SHP77 (cell line): ENCODE results near the gene CBFB.

Source experiments
- DNase-seq, 2 experiments: peaks; one replicate each; lab custom pipeline; 2025; lab: John Stamatoyannopoulos, UW

Gene CBFB

DNA sequence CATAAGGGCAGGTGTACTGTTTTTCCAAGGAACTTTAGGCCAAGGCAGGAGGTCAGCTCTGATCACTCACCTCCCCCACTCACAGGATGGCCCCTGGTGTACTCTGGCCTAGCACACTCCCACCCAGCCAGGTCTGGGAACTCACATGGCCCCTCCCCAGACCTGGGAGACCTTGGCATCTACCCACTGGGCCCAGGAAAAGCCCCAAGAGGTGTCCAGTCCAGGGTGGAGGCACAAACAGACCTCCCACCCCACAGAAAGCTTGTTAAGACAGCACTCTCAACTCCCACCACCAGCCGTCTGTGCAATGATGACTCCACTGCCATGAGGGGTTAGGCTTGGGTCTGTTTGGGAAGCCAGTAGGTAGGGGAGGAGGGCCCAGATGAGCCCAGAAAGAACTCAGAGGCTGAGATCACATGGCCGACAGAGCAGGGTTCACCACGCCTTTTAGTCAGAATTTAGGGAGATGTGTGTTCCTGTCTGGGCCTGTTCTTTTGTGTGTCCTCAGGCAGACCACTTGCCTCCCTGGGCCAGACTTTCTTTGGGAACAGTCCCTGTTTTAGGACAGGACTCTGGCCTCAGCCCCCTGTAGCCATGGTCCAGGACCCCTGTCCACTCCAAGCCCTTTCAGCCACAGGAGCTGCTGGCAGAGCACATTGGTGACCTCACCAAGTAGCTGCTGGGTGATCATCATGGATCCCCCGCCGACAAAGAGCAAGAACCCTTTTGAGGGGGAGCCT is 12.1 kb upstream of the CBFB start:
- DNase-seq, result no peak

- DNase-seq, result no peak
Observed at GRCh38 chr16:67017421-67017750, 11.6 kb upstream of the CBFB start.

DNA sequence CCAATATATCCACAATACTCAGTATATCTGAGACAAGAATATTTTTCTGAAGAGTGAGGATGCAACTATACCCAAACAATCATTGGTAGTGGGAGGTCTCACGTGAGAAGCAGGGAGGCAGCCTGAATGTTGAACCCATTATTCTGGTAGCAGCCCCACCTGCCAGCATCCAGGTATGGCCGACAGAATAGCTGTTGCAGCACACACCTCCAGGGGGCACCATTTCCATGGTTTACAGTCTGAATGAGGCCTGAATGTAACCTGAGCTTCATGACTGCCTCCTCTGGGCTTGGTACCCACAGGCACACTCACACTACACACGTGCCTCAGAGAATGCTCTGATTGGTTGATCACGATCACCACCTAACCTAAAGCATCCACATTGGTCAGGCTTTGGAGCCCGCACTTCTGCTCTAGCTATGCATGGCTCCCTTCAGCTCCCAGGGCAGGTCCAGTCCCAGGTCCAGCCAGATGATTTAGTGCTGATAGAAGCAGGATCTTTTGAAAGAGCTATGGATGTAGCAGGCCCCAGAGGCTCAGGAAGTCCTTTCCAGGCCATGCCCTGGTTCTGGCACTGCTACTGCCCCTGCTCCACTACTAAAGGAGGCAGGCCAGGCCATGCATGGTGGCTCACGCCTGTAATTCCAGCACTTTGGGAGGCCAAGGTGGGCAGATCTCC is 11.0 kb upstream of the CBFB start:
- peak; percentile 88 to 91 for DNase-seq

DNA sequence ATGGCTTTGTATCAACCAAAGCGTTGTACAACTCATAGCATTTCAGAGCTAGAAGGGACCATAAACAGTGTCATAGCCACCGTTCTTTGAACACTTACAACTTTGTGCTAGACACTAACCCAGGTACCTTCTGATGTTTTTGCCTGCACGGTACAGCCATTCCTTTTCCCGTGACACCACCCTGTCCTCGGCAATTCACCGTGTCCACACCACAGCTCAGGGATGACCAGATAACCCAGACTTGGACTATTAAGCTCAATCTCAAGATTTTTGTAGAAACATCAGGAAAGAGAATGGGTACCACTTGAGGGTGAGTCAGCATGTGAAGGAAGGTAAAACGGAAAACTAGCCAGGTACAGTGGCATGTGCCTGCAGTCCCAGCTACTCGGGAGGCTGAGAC is 9.8 kb upstream of the CBFB start:
- no peak for DNase-seq

- peak in 1 of 2 experiments; percentile 22 for DNase-seq
Observed at GRCh38 chr16:67021321-67021720, 7.6 kb upstream of the CBFB start.

GRCh38 chr16:67022531-67023214 is 6.3 kb upstream of the CBFB start:
- no peak for DNase-seq

GRCh38 chr16:67023689-67024088 is 5.3 kb upstream of the CBFB start:
- no peak for DNase-seq

- DNase-seq, result no peak
Observed at GRCh38 chr16:67024384-67025209, 4.4 kb upstream of the CBFB start.

DNA sequence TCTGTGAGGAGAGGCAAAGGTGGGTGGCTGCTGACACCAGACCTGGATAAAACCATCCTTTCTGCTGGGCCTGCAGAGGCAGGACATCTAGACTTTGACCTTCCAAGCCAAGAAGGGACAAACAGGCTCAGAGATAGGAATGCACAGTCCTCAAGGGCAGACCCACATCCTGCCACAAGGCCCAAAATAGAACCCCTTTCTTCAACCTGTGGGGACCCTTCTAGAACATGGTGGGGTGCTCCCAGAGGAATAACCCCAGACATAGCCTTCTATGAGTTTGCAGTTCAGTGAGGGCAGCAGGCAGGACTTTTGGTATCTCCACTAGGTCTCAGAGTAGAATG is 3.8 kb upstream of the CBFB start:
- DNase-seq, result no peak

GRCh38 chr16:67026570-67026969 is 2.4 kb upstream of the CBFB start:
- no peak for DNase-seq

- no peak for DNase-seq
Observed at GRCh38 chr16:67027046-67027445, 1.9 kb upstream of the CBFB start.

GRCh38 chr16:67028167-67028695 is 718 bp upstream of the CBFB start:
- no peak for DNase-seq

DNA sequence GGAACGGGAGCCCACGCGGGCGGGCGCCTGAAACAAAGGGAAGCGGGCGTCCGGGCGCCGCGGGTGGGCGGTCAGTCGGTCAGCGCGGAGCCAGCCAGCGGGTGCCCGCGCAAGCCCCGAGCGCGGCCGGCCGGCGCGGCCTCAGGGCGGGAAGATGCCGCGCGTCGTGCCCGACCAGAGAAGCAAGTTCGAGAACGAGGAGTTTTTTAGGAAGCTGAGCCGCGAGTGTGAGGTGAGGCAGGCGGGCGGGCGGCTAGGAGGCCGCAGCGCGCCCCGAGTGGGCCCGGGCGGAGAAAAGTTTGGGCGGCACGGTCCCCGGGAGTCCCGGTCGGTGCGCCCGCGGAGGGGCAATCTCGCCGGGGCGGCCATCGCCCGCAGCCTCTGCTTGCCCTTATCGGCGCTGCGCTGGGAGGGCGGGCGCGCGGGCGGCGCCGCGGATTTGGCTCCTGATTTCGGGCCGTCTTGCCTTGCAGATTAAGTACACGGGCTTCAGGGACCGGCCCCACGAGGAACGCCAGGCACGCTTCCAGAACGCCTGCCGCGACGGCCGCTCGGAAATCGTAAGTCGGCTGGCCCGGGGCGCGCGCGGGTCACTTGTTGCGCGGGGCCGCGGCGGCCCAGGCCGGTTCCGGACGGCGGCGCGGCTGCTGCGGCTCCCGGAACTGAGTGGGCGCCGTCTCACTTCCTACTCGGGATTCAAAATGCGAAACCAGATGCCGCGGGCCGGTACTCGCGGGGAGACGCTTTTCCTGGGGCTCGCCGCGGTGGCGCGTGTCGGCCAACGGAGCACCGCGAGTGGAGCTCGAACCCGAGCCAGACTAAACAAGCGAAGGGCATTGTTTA is 526 bp downstream of the CBFB start:
- DNase-seq, result peak in 1 of 2 experiments; percentile 16

DNA sequence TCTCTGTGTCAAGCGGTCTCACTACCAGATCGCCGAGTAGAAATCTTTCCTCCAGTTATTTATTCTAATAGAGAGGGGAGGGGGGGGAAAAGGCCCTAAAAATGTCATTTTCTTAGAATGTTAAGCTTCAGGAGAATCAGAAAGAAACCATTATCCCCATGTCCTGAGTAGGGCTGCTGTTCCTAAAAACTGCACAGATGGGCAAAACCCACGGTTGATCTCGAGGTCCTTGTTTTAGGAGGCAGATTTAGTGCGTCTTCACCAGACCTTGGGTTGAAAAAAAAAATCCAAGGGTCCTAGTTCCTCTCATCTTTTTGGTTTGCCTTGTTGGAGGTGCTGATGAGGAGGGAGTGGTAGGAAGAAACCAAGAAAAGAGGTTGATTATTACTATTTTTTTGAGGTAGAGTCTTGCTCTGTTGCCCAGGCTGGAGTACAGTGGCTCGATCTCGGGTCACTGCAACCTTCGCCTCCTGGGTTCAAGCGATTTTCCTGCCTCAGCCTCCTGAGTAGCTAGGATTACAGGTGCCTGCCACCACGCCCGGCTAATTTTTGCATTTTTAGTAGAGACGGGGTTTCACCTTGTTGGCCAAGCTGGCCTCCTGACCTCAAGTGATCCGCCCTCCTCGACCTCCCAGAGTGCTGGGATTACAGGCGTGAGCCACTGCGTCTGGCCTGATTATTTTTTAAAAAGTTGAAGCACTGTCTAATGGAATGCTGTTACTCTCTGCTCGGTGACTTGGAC is 1.4 kb downstream of the CBFB start:
- DNase-seq, result no peak

GRCh38 chr16:67034487-67034886 is 5.5 kb downstream of the CBFB start:
- no peak for DNase-seq

- DNase-seq, result no peak
Observed at GRCh38 chr16:67035364-67035763, 6.4 kb downstream of the CBFB start.

GRCh38 chr16:67036323-67036741 is 7.4 kb downstream of the CBFB start:
- no peak for DNase-seq

- no peak for DNase-seq
Observed at GRCh38 chr16:67039260-67040020, 10.5 kb downstream of the CBFB start.

GRCh38 chr16:67040166-67040565 is 11.2 kb downstream of the CBFB start:
- no peak for DNase-seq

DNA sequence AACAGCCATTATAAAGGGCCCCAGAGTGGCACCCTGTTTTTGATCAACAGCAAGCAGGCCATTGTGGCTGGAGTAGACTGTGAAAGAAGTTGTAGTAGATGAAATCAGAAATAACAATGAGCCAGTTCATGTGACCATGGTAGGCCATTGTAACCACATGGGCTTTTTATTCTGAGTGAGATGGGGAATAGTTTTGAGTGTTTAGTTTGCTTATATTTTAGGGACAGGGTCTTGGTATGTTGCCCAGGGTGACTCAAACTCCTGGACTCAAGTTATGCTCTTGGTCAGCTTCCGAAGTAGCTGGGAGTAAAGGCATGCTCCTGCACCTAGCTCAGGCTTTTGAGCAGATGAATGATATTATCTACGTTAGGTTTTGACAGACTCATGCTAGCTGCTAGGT is 12.0 kb downstream of the CBFB start:
- DNase-seq, result no peak
